CD4-positive, alpha-beta T cell treated with Interleukin-10 for 1 hour (primary cell): ENCODE measurements around the gene FAM3A.

Experiments
- DNase-seq: peaks from one replicate; pipeline ENCODE4 v3.0.0-alpha.2; 2020

Gene FAM3A

DNA sequence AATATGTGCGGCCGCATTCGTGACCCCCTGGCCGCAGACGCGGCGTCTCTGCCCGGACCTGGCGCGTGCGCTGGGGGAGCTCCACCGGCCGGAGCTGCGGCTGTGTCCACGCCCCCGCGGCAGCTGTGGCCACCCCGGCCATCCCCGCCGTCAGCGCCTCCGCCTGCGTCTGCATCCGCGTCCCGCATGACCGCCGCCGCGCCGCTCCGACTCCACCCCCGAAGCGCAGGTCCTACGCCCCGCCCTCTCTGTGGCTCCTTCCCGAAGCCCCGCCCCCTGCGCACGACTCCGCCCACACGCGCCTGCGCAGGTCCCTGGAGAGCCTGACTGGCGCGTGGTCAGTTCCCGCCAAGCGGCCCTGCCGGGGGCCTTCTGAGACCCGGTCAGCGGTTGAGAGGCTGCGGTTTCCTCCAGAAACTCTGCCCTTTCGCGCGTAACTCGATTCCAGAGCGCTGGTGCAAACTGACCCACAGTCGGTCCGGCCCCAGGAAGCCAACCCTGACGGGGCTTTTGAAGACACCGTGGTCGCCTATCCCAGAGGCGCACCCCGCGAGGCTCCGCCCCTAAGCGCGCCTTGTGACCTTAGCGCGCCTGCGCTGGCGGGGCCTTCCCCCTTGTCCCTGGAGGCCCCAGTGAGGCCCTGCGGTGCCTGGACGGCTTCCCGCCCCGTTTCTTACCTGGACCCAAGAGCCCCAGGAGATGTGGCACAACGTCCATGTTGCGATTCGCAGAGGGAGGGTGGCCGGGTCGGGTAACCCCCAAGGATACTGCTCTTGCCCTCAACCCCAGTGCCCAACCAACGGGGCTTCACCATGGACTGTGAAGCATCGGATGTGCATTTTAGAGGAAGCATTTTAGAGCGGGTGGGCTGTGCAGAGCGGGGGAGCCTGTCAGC lies 37.1 kb downstream of the FAM3A start, which contains the start of gene LAGE3:
TSS of gene LAGE3 (minus strand) at position 554 of the 895 bp plus-strand sequence. CDS start at position 188, 366 bp downstream.
- DNase-seq = peak; percentile 94

DNA sequence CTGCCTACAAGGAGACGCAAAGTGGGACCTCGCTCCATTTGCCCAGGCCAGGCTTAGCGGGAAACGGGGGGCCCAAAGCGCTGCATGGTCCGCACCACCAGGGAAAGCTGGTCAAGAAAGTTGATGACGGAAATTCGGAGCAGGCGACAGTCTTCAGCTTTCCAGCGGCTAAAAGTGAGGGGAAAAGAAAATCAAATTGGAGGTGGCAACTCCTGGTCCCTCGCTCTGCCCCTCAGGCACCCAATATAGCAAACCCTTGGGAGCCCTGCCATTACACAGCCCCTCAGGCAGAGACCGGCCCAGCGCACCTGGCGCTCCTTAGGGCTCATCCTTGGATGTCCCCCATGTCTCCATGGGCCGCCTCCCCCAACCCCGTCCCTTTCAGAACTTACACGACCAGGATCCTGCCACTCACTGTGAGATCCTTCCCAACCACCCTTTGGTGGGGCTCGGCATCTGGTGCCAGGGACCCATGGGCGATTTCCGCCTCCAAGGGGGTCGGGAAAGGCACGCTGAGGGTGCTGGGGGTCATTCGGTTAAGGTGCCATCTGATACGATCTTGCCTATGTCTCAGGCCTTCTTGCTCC lies 38.0 kb downstream of the FAM3A start:
- no peak for DNase-seq

DNA sequence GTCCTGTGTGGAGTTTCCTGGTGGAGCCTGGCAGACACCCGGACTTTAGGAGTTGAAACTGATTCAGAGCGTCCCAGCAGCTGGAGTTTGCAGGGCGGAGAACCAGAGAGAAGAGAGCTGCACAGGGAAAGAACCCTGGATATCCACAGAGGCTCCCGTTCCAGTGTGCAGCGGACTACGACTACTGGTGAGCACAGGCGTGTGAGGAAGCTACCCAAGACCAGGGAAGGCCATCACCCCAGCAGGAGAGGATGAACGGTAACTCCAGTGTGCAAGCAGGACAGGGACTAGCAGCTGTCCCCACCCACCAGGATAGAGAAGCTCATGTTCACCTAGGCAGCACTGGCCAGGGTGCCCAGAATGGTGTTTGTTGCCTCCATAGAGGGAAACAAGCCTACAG lies 39.2 kb downstream of the FAM3A start:
- DNase-seq = no peak

DNA sequence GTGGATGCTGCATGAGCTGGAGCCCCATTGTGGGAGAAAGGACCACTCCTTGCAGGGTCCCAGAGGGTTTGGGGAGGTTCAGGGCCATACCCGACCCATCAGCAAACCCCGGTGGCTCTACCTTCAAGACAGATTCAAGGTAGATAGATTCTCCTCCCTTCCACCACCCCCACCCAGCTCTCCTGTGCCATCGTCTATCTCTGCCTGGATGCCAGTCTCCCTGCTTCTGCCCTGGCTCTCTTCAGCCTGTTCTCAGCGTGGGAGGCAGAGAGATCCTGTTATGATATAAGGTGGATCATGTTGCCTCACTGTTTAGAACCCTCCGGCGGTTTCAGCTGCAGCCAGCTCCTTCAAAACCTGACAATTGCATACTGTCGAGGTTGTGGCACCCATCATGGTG lies 42.3 kb downstream of the FAM3A start:
- DNase-seq = no peak

DNA sequence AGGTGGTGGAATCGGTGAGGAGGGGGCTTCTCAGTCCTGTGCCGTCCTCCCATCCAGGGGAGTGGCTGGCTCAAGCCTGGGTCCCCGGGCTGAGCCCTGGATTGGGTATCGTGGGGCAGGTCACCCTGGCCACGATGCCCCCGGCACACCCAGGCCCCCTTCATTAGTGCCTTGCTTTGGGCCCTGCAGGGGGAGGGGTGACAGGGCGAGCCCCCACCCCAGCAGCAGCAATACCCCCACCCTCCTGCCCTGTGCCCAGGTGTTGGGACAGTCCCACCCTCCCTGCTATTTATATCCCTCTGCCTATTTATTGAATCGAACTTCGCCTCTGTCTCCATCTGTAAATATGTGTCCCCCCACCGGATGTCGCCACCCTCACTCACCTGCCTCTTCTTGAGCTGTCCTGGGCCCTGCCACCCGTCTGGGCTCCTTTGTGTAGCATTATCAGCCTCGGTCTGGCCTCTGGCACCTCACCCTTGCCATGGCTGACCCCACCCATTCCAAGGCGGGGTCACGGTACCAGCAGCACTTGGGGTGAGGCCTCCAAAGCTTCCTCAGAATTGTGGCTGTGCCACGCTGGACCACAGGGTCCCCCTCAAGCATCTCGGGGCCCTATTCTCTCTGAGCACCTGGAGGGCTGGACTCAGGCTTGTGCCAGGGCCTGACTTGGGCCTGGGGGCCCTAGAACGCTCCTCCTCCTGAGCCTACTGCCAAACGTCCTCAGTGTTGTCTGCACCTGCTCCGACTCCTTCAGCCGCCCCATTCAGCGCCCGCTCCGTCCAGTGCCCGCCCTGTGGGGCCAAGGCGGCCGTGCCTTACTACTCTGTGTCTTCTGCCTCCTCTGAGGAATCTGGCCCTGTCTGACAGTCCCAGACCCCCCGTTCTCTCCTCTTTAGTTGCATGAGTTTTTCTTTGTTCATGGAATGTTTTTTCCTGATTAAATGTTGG lies 43.1 kb downstream of the FAM3A start:
- DNase-seq = no peak

GRCh38 chrX:154471839-154472684 lies 44.0 kb downstream of the FAM3A start:
- no peak for DNase-seq

GRCh38 chrX:154470914-154471568 lies 45.0 kb downstream of the FAM3A start:
- no peak for DNase-seq

- no peak for DNase-seq
These were observed 45.6 kb downstream of the FAM3A start for GRCh38 chrX:154470434-154470833.

GRCh38 chrX:154469880-154470279 lies 46.2 kb downstream of the FAM3A start:
- no peak for DNase-seq

- no peak for DNase-seq
These were observed 46.9 kb downstream of the FAM3A start for GRCh38 chrX:154469114-154469513.

- DNase-seq = no peak
These were observed 47.8 kb downstream of the FAM3A start for GRCh38 chrX:154468217-154468616.

DNA sequence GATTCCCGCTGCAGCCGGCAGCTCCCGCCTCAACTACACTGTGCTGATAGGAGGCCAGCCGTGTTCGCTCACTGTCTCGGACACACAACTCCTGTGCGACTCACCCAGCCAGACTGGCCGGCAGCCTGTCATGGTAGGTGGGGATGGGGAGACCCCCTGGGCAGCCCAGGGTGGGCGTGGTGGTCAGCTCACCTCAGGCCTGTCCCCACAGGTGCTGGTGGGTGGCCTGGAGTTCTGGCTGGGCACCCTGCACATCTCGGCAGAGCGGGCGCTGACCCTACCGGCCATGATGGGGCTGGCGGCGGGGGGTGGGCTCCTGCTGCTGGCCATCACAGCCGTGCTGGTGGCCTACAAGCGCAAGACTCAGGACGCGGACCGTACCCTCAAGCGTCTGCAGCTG lies 48.5 kb downstream of the FAM3A start:
- DNase-seq = no peak

- DNase-seq = no peak
These were observed 49.1 kb downstream of the FAM3A start for GRCh38 chrX:154466907-154467306.

DNA sequence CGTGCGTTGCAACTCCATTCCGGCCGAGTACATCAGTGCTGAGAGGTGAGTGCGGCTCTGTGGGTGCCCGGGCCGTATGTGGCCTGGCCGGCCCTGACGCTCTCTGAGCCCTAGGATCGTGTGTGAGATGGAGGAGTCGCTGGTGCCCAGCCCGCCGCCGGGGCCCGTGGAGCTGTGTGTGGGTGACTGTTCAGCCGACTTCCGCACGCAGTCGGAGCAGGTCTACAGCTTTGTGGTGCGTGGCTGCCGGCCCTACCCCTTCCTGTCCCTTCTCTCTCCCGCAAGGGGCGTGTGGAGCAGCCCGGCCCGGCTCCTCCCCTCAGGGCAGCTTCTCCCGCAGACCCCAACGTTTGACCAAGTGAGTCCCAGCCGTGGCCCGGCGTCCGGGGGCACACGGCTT lies 50.0 kb downstream of the FAM3A start:
- DNase-seq = no peak

DNA sequence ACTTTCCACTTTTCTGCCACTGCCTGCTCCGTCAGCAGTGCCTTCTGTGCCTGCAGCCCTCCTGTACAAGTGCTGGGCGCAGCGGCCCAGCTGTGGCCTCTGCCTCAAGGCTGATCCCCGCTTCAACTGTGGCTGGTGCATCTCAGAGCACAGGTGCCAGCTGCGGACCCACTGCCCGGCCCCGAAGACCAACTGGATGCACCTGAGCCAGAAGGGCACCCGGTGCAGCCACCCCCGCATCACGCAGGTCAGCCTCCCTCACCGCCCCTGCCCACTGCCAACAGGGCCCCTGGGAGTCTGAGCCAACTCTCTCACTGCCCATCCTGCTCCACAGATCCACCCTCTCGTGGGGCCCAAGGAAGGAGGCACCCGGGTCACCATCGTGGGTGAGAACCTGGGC lies 50.4 kb downstream of the FAM3A start:
- DNase-seq = no peak

- DNase-seq = no peak
These were observed 51.1 kb downstream of the FAM3A start for GRCh38 chrX:154464806-154465365.

- DNase-seq = no peak
These were observed 52.3 kb downstream of the FAM3A start for GRCh38 chrX:154463611-154464220.

DNA sequence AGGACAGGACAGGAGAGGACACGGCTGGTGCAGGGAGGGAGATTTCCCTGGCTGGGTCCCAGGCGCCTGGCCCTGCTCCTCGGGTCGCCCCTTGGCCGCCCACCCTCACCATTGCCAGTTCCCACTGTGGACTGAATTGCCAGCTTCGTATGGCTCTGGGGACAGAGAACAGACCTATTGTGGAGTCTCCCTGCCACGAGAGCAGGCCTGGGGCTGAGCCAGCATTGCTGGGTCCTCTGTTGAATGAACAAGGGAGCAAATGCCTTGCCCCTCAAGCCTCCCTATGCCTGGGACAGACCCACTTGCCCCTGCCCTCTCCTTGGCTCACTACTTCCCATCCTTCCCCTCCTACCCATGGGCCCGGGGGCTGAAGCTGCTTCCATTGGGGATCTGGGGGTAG lies 53.6 kb downstream of the FAM3A start:
- DNase-seq = no peak

GRCh38 chrX:154460326-154460725 lies 55.7 kb downstream of the FAM3A start:
- DNase-seq = no peak

DNA sequence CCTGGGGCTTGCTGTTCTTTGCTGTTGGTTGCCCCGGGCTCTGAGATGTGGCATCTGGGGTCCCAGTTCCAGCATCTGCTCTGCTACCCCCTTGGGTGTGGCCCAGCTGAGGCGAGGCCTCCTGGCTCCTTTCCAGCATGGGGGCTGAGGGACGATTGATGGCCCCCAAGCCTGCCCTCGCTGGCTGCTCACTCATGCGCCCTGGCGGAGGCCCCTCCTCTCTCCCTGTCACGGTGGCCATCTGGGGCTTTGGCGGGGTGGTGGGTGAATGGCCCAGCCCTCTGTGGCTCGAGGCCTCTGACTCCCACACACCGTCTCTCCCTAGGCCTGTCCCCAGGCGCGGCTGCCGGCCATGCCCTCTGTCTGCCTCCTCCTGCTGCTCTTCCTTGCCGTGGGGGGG lies 56.2 kb downstream of the FAM3A start:
- DNase-seq = no peak
